ENCODE measurements around the gene PLCH1. TPM values are rescaled to one million over a fixed set of nuclear protein-coding genes. Genes with fewer than 3 reads are reported as not detected.

PLCH1 gene
- total and polyA plus RNA-seq, 2 of the 13 experiments (the other 11 are each of a cell fraction or from before 2014, with no cell fraction given): 2.0 to 3.0 TPM

DNA sequence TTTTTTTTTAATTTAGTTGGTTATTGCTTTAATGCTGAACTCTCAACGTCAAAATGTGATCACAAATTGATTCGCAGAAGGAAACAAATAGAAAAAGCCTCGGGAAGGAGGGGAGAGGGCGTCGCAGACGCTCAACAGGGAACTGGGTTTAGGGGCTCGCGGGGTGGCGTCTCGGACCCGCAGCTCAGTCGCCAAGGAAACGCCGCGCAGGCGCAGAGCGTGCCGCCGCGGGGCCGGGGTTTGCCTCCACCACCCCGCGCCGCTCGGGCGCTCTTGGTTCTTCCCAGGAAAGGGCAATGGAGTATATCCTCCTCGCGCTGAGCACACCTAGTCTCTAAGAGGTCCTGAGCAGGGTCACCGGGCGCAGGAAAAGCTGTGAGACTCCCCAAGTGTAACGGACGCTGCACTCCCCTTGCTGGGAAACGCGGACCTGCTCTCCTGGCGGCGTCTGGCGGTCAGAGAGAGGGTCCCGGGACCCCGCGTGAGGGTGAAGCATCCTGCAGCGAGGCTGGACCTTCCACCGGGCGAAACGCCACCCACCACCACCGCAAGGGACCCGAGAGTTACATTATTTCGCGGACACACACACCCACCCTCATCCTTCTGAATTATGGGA lies 753 bp downstream of the PLCH1 start (continued):
- no peak for TF ChIP-seq FIP1L1 (IDR thresholded peaks at IDR 0.05; ENCODE audit: borderline replicate concordance, insufficient read depth, low read depth, low read length)
- TF ChIP-seq ZFP36L1 (CRISPR knock-in tag; IDR thresholded peaks at IDR 0.05): no peak
- no peak for TF ChIP-seq SIN3B (IDR thresholded peaks at IDR 0.05; ENCODE audit: low read length)
- TF ChIP-seq ZNF343 (CRISPR knock-in tag; IDR thresholded peaks at IDR 0.05): 0 out of 2 replicates have a peak, but pooled peaks have one; percentile 36
- 0 out of 2 replicates have a peak, but pooled peaks have one; percentile 40 for TF ChIP-seq ZIK1 (CRISPR knock-in tag; IDR thresholded peaks at IDR 0.05; ENCODE audit: borderline replicate concordance, low read depth)
- TF ChIP-seq, protein P1, sequence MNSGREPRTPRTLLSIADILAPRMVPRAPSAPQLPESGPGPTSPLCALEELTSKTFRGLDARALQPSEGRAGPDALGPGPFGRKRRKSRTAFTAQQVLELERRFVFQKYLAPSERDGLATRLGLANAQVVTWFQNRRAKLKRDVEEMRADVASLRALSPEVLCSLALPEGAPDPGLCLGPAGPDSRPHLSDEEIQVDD (CRISPR knock-in tag; IDR thresholded peaks at IDR 0.05; ENCODE audit: borderline replicate concordance): no peak
- peak; percentile 72 for TF ChIP-seq SAP130 (CRISPR knock-in tag; IDR thresholded peaks at IDR 0.05; ENCODE audit: low read depth)
- no peak for TF ChIP-seq ZNF468 (CRISPR knock-in tag; IDR thresholded peaks at IDR 0.05)
- TF ChIP-seq SP140L (CRISPR knock-in tag; IDR thresholded peaks at IDR 0.05; ENCODE audit: borderline replicate concordance): no peak
- no peak for TF ChIP-seq ZNF773 (CRISPR knock-in tag; IDR thresholded peaks at IDR 0.05; ENCODE audit: borderline replicate concordance)
- no peak for TF ChIP-seq HNF4G (IDR thresholded peaks at IDR 0.05; ENCODE audit: borderline replicate concordance, low read depth, low read length)
- TF ChIP-seq HNF4G (CRISPR knock-in tag; IDR thresholded peaks at IDR 0.05; ENCODE audit: borderline replicate concordance, low read depth): 0 out of 2 replicates have a peak, but pooled peaks have one; percentile 8
- no peak for TF ChIP-seq ZNF75D (CRISPR knock-in tag; IDR thresholded peaks at IDR 0.05; ENCODE audit: borderline replicate concordance)
- peak; percentile 3; the same call in 1 of the 2 replicates for TF ChIP-seq NFYB (CRISPR knock-in tag; IDR thresholded peaks at IDR 0.05)
- TF ChIP-seq ZFY (CRISPR knock-in tag; IDR thresholded peaks at IDR 0.05): no peak
- TF ChIP-seq, protein P2, sequence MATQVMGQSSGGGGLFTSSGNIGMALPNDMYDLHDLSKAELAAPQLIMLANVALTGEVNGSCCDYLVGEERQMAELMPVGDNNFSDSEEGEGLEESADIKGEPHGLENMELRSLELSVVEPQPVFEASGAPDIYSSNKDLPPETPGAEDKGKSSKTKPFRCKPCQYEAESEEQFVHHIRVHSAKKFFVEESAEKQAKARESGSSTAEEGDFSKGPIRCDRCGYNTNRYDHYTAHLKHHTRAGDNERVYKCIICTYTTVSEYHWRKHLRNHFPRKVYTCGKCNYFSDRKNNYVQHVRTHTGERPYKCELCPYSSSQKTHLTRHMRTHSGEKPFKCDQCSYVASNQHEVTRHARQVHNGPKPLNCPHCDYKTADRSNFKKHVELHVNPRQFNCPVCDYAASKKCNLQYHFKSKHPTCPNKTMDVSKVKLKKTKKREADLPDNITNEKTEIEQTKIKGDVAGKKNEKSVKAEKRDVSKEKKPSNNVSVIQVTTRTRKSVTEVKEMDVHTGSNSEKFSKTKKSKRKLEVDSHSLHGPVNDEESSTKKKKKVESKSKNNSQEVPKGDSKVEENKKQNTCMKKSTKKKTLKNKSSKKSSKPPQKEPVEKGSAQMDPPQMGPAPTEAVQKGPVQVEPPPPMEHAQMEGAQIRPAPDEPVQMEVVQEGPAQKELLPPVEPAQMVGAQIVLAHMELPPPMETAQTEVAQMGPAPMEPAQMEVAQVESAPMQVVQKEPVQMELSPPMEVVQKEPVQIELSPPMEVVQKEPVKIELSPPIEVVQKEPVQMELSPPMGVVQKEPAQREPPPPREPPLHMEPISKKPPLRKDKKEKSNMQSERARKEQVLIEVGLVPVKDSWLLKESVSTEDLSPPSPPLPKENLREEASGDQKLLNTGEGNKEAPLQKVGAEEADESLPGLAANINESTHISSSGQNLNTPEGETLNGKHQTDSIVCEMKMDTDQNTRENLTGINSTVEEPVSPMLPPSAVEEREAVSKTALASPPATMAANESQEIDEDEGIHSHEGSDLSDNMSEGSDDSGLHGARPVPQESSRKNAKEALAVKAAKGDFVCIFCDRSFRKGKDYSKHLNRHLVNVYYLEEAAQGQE (IDR thresholded peaks at IDR 0.05; ENCODE audit: borderline replicate concordance in 1 of 2, low read depth in 1 of 2, low read length in 2 of 2): no peak
- peak; percentile 48; the same call in 1 of the 2 replicates for TF ChIP-seq KDM2A (CRISPR knock-in tag; IDR thresholded peaks at IDR 0.05; ENCODE audit: borderline replicate concordance, low read depth)
- TF ChIP-seq, protein P3, sequence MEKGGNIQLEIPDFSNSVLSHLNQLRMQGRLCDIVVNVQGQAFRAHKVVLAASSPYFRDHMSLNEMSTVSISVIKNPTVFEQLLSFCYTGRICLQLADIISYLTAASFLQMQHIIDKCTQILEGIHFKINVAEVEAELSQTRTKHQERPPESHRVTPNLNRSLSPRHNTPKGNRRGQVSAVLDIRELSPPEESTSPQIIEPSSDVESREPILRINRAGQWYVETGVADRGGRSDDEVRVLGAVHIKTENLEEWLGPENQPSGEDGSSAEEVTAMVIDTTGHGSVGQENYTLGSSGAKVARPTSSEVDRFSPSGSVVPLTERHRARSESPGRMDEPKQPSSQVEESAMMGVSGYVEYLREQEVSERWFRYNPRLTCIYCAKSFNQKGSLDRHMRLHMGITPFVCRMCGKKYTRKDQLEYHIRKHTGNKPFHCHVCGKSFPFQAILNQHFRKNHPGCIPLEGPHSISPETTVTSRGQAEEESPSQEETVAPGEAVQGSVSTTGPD (CRISPR knock-in tag; IDR thresholded peaks at IDR 0.05): no peak
- no peak for TF ChIP-seq ZNF256 (CRISPR knock-in tag; conservative IDR thresholded peaks at IDR 0.05)
- TF ChIP-seq, protein P4, sequence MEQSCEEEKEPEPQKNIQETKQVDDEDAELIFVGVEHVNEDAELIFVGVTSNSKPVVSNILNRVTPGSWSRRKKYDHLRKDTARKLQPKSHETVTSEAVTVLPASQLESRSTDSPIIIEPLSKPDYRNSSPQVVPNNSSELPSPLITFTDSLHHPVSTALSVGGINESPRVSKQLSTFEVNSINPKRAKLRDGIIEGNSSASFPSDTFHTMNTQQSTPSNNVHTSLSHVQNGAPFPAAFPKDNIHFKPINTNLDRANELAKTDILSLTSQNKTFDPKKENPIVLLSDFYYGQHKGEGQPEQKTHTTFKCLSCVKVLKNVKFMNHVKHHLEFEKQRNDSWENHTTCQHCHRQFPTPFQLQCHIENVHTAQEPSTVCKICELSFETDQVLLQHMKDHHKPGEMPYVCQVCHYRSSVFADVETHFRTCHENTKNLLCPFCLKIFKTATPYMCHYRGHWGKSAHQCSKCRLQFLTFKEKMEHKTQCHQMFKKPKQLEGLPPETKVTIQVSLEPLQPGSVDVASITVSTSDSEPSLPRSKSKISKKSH (CRISPR knock-in tag; IDR thresholded peaks at IDR 0.05; ENCODE audit: borderline replicate concordance): 0 out of 2 replicates have a peak, but pooled peaks have one; percentile 43
- 0 out of 2 replicates have a peak, but pooled peaks have one; percentile 13 for TF ChIP-seq ARHGAP35 (CRISPR knock-in tag; IDR thresholded peaks at IDR 0.05; ENCODE audit: borderline replicate concordance)
- no peak for TF ChIP-seq SMAD9 (CRISPR knock-in tag; IDR thresholded peaks at IDR 0.05)
- TF ChIP-seq PHF8 (CRISPR knock-in tag; IDR thresholded peaks at IDR 0.05): peak; percentile 31; the same call in 1 of the 2 replicates

All from HepG2 (cell line).